ACC112 (cell line): ENCODE data around the gene SCN9A.
A peak's percentile ranks its signal among the peaks of the same experiment; 100 is the strongest.

Experiments
- H2AFZ ChIP-seq: fragments of 200-600 bp; sonication (generic); one replicate; pipeline ENCODE4 v1.6.0; 2017; ENCODE audit warnings: antibody characterized with exemption, low read length; ENCODE audit not compliant: unreplicated experiment
- H3K27ac ChIP-seq: fragments of 200-600 bp; sonication (generic); 2 replicates; pipeline ENCODE4 v1.5.1; 2014; ENCODE audit warnings: low read depth, mild to moderate bottlenecking, antibody characterized with exemption, low read length, moderate library complexity
- H3K27me3 ChIP-seq: fragments of 200-600 bp; sonication (generic); 2 replicates; pipeline ENCODE4 v1.6.1; 2014; ENCODE audit warnings: mild to moderate bottlenecking, antibody characterized with exemption, low read length, moderate library complexity, mixed read lengths; ENCODE audit not compliant: insufficient read depth
- H3K36me3 ChIP-seq: fragments of 200-600 bp; sonication (generic); 2 replicates; pipeline ENCODE4 v1.6.1; 2016; ENCODE audit warnings: mild to moderate bottlenecking, antibody characterized with exemption, low read length, moderate library complexity, mixed read lengths; ENCODE audit not compliant: insufficient read depth
- H3K4me1 ChIP-seq: fragments of 200-600 bp; sonication (generic); one replicate; pipeline ENCODE4 v1.6.1; 2016; ENCODE audit warnings: low read length, mixed read lengths; ENCODE audit not compliant: insufficient read depth, unreplicated experiment, control insufficient read depth
- H3K4me3 ChIP-seq: fragments of 200-600 bp; sonication (generic); 2 replicates; pipeline ENCODE4 v1.5.1; 2014; ENCODE audit warnings: mild to moderate bottlenecking, low read depth, low read length
- H3K79me2 ChIP-seq: fragments of 200-600 bp; sonication (generic); one replicate; pipeline ENCODE4 v1.6.0; 2016; ENCODE audit warnings: low read length; ENCODE audit not compliant: control insufficient read depth, unreplicated experiment, insufficient read depth

The SCN9A gene

GRCh38 chr2:166405569-166405926 is 29.8 kb upstream of the SCN9A start:
- no peaks in the 10 kb centered on the region for H3K4me1 ChIP-seq
- no peaks in the 10 kb centered on the region for H3K36me3 ChIP-seq
- H3K79me2 ChIP-seq, result no peaks in the 10 kb centered on the region
- no peak overlapping the region for H2AFZ ChIP-seq
- no peaks in the 10 kb centered on the region for H3K27me3 ChIP-seq
- no peak overlapping the region for H3K4me3 ChIP-seq
- no peak overlapping the region for H3K27ac ChIP-seq

- H3K36me3 ChIP-seq, result no peaks in the 10 kb centered on the region
- no peak overlapping the region for H3K27ac ChIP-seq
- H3K4me1 ChIP-seq, result no peaks in the 10 kb centered on the region
- H3K27me3 ChIP-seq, result no peaks in the 10 kb centered on the region
- no peak overlapping the region for H3K4me3 ChIP-seq
- H3K79me2 ChIP-seq, result no peaks in the 10 kb centered on the region
- H2AFZ ChIP-seq, result no peak overlapping the region
Observed at GRCh38 chr2:166404831-166405568, 29.3 kb upstream of the SCN9A start.

GRCh38 chr2:166394245-166394644 is 18.5 kb upstream of the SCN9A start:
- H3K36me3 ChIP-seq, result no peaks in the 10 kb centered on the region
- no peak overlapping the region for H3K4me3 ChIP-seq
- no peaks in the 10 kb centered on the region for H3K4me1 ChIP-seq

GRCh38 chr2:166393008-166393407 is 17.3 kb upstream of the SCN9A start:
- H3K36me3 ChIP-seq, result no peaks in the 10 kb centered on the region
- no peak overlapping the region for H2AFZ ChIP-seq
- H3K4me3 ChIP-seq, result no peak overlapping the region
- no peaks in the 10 kb centered on the region for H3K27me3 ChIP-seq
- no peaks in the 10 kb centered on the region for H3K79me2 ChIP-seq
- H3K27ac ChIP-seq, result no peak overlapping the region
- H3K4me1 ChIP-seq, result peaks cover 6% of the 10 kb centered on the region

More at GRCh38 chr2:166394245-166394644, 18.5 kb upstream of the SCN9A start:
- H2AFZ ChIP-seq, result no peak overlapping the region
- no peak overlapping the region for H3K27ac ChIP-seq
- H3K79me2 ChIP-seq, result no peaks in the 10 kb centered on the region
- no peaks in the 10 kb centered on the region for H3K27me3 ChIP-seq

GRCh38 chr2:166388481-166389070 is 12.8 kb upstream of the SCN9A start:
- Histone ChIP-seq H3K27me3 (no peaks in the 10 kb centered on the region), H2AFZ (peak overlapping the region; percentile 95), H3K79me2 (no peaks in the 10 kb centered on the region), H3K4me1 (peaks cover 6% of the 10 kb centered on the region), H3K27ac (no peak overlapping the region), H3K4me3 (no peak overlapping the region), H3K36me3 (no peaks in the 10 kb centered on the region)

- Histone ChIP-seq H3K4me3 (no peak overlapping the region), H3K27me3 (no peaks in the 10 kb centered on the region), H3K27ac (no peak overlapping the region), H2AFZ (no peak overlapping the region), H3K36me3 (no peaks in the 10 kb centered on the region), H3K79me2 (no peaks in the 10 kb centered on the region), H3K4me1 (peaks cover 6% of the 10 kb centered on the region)
Observed at GRCh38 chr2:166385313-166385712, 9.6 kb upstream of the SCN9A start.

- H2AFZ ChIP-seq, result no peak overlapping the region
- no peak overlapping the region for H3K27ac ChIP-seq
- H3K36me3 ChIP-seq, result no peaks in the 10 kb centered on the region
- peaks cover 6% of the 10 kb centered on the region for H3K4me1 ChIP-seq
- no peak overlapping the region for H3K4me3 ChIP-seq
- H3K27me3 ChIP-seq, result no peaks in the 10 kb centered on the region
- H3K79me2 ChIP-seq, result no peaks in the 10 kb centered on the region
Observed at GRCh38 chr2:166384774-166385173, 9.0 kb upstream of the SCN9A start.

- no peak overlapping the region for H3K27ac ChIP-seq
- no peaks in the 10 kb centered on the region for H3K27me3 ChIP-seq
- H3K4me3 ChIP-seq, result no peak overlapping the region
- H3K4me1 ChIP-seq, result no peaks in the 10 kb centered on the region
- no peak overlapping the region for H2AFZ ChIP-seq
- H3K36me3 ChIP-seq, result no peaks in the 10 kb centered on the region
- H3K79me2 ChIP-seq, result no peaks in the 10 kb centered on the region
Observed at GRCh38 chr2:166382448-166382847, 6.7 kb upstream of the SCN9A start.

- Histone ChIP-seq H3K79me2 (no peaks in the 10 kb centered on the region), H2AFZ (no peak overlapping the region), H3K4me1 (no peaks in the 10 kb centered on the region), H3K27ac (no peak overlapping the region), H3K36me3 (no peaks in the 10 kb centered on the region), H3K4me3 (no peak overlapping the region), H3K27me3 (no peaks in the 10 kb centered on the region)
Observed at GRCh38 chr2:166380615-166381014, 4.9 kb upstream of the SCN9A start.

- Histone ChIP-seq H3K27me3 (no peaks in the 10 kb centered on the region), H3K79me2 (peaks cover 11% of the 10 kb centered on the region), H3K36me3 (no peaks in the 10 kb centered on the region), H2AFZ (no peak overlapping the region), H3K4me3 (peak overlapping the region; percentile 86; the same call in 1 of the 2 replicates), H3K4me1 (peaks cover 15% of the 10 kb centered on the region), H3K27ac (no peak overlapping the region)
Observed at GRCh38 chr2:166376873-166377272, 1.1 kb upstream of the SCN9A start.

GRCh38 chr2:166376488-166376828 is 714 bp upstream of the SCN9A start:
- H3K4me3 ChIP-seq, result peak overlapping the region; percentile 86
- peak overlapping the region; percentile 80 for H2AFZ ChIP-seq
- H3K79me2 ChIP-seq, result peaks cover 11% of the 10 kb centered on the region
- peaks cover 15% of the 10 kb centered on the region for H3K4me1 ChIP-seq
- no peaks in the 10 kb centered on the region for H3K36me3 ChIP-seq
- no peak overlapping the region for H3K27ac ChIP-seq
- no peaks in the 10 kb centered on the region for H3K27me3 ChIP-seq
